Measurements from ENCODE around the gene IZUMO4.
A peak's percentile ranks its signal among the peaks of the same experiment; 100 is the strongest.
"Not testable (repeated sequence)": the region's sequence is repeated elsewhere in the genome, so short reads cannot be mapped to it uniquely, and the experiment has no call there.

IZUMO4 gene

GRCh38 chr19:2083174-2083854, 13.4 kb upstream of the IZUMO4 start:
- Histone ChIP-seq H3K4me3 (no peak overlapping the region), H3K27me3 (ENCODE audit: low read depth) (no peaks in the 10 kb centered on the region), H3K9me3 (no peaks in the 10 kb centered on the region), H3K4me1 (no peaks in the 10 kb centered on the region), H3K36me3 (replicated peaks) (no peaks in the 10 kb centered on the region; the same call in 1 of the 2 replicates)
- DNase-seq (ENCODE audit: low spot score in 2 of 2): no peak
- in situ Hi-C loops (cut with MboI; ENCODE audit: low sequenced_read_pairs): no loop called here

- H3K9me3 ChIP-seq: no peaks in the 10 kb centered on the region
- H3K4me3 ChIP-seq: no peak overlapping the region
- H3K27me3 ChIP-seq (ENCODE audit: low read depth): no peaks in the 10 kb centered on the region
- in situ Hi-C loops (cut with MboI; ENCODE audit: low sequenced_read_pairs): no loop called here
- no peaks in the 10 kb centered on the region; the same call in 1 of the 2 replicates for H3K36me3 ChIP-seq (replicated peaks)
- no peaks in the 10 kb centered on the region for H3K4me1 ChIP-seq
- DNase-seq (ENCODE audit: low spot score in 2 of 2): no peak
Observed at GRCh38 chr19:2084993-2085720, 11.6 kb upstream of the IZUMO4 start.

GRCh38 chr19:2086695-2087620, 9.8 kb upstream of the IZUMO4 start:
- in situ Hi-C loops (cut with MboI; ENCODE audit: low sequenced_read_pairs); H3K36me3 ChIP-seq (replicated peaks); H3K27me3 ChIP-seq (ENCODE audit: low read depth); H3K4me1 ChIP-seq; H3K4me3 ChIP-seq; DNase-seq (ENCODE audit: low spot score in 2 of 2); H3K9me3 ChIP-seq: not testable (repeated sequence)

- no peak overlapping the region for H3K4me3 ChIP-seq
- no peak for DNase-seq (ENCODE audit: low spot score in 2 of 2)
- H3K27me3 ChIP-seq (ENCODE audit: low read depth): no peaks in the 10 kb centered on the region
- H3K36me3 ChIP-seq (replicated peaks): no peaks in the 10 kb centered on the region; the same call in 1 of the 2 replicates
- no peaks in the 10 kb centered on the region for H3K4me1 ChIP-seq
- H3K9me3 ChIP-seq: no peaks in the 10 kb centered on the region
- in situ Hi-C loops (cut with MboI; ENCODE audit: low sequenced_read_pairs): no loop called here
Observed at GRCh38 chr19:2087621-2088100, 9.1 kb upstream of the IZUMO4 start.

GRCh38 chr19:2089001-2089711, 7.6 kb upstream of the IZUMO4 start:
- no peak overlapping the region for H3K4me3 ChIP-seq
- in situ Hi-C loops (cut with MboI; ENCODE audit: low sequenced_read_pairs): no loop called here

GRCh38 chr19:2089727-2090053, 7.0 kb upstream of the IZUMO4 start:
- H3K4me1 ChIP-seq: peaks cover 5% of the 10 kb centered on the region
- no peak for DNase-seq (ENCODE audit: low spot score in 2 of 2)
- no peaks in the 10 kb centered on the region for H3K27me3 ChIP-seq (ENCODE audit: low read depth)
- in situ Hi-C loops (cut with MboI; ENCODE audit: low sequenced_read_pairs): no loop called here
- H3K36me3 ChIP-seq (replicated peaks): peaks cover 5% of the 10 kb centered on the region; the same call in 1 of the 2 replicates
- H3K4me3 ChIP-seq: no peak overlapping the region
- H3K9me3 ChIP-seq: no peaks in the 10 kb centered on the region

More at GRCh38 chr19:2089001-2089711, 7.6 kb upstream of the IZUMO4 start:
- Histone ChIP-seq H3K4me1 (no peaks in the 10 kb centered on the region), H3K27me3 (ENCODE audit: low read depth) (no peaks in the 10 kb centered on the region), H3K9me3 (no peaks in the 10 kb centered on the region), H3K36me3 (replicated peaks) (peaks cover 4% of the 10 kb centered on the region; the same call in 1 of the 2 replicates)
- no peak for DNase-seq (ENCODE audit: low spot score in 2 of 2)

GRCh38 chr19:2091926-2092525, 4.7 kb upstream of the IZUMO4 start:
- H3K9me3 ChIP-seq; in situ Hi-C loops (cut with MboI; ENCODE audit: low sequenced_read_pairs); H3K4me3 ChIP-seq; H3K36me3 ChIP-seq (replicated peaks); DNase-seq (ENCODE audit: low spot score in 2 of 2); H3K27me3 ChIP-seq (ENCODE audit: low read depth): not testable (repeated sequence)
- peaks cover 10% of the 10 kb centered on the region for H3K4me1 ChIP-seq

GRCh38 chr19:2096034-2096479, 658 bp upstream of the IZUMO4 start, which contains the start of gene MOB3A:
Gene MOB3A, minus strand, starts transcription at chr19:2096326. Its CDS starts 17,766 bp downstream, at chr19:2078560.
- H3K4me1 ChIP-seq: peaks cover 12% of the 10 kb centered on the region
- H3K36me3 ChIP-seq (replicated peaks): peaks cover 26% of the 10 kb centered on the region
- no peak for DNase-seq (ENCODE audit: low spot score in 2 of 2)
- peak within 1 kb of the TSS; percentile 74 for H3K4me3 ChIP-seq
- no peaks in the 10 kb centered on the region for H3K27me3 ChIP-seq (ENCODE audit: low read depth)
- in situ Hi-C loops (cut with MboI; ENCODE audit: low sequenced_read_pairs): no loop called here
- H3K9me3 ChIP-seq: no peaks in the 10 kb centered on the region

GRCh38 chr19:2097203-2097885, 629 bp downstream of the IZUMO4 start:
- peak overlapping the region; percentile 33 for H3K4me3 ChIP-seq
- H3K36me3 ChIP-seq (replicated peaks): peaks cover 37% of the 10 kb centered on the region
- no peaks in the 10 kb centered on the region for H3K9me3 ChIP-seq
- in situ Hi-C loops (cut with MboI; ENCODE audit: low sequenced_read_pairs): no loop called here
- no peaks in the 10 kb centered on the region for H3K27me3 ChIP-seq (ENCODE audit: low read depth)
- H3K4me1 ChIP-seq: peaks cover 12% of the 10 kb centered on the region
- DNase-seq (ENCODE audit: low spot score in 2 of 2): no peak

- H3K9me3 ChIP-seq: no peaks in the 10 kb centered on the region
- no peak for DNase-seq (ENCODE audit: low spot score in 2 of 2)
- in situ Hi-C loops (cut with MboI; ENCODE audit: low sequenced_read_pairs): no loop called here
- no peaks in the 10 kb centered on the region for H3K27me3 ChIP-seq (ENCODE audit: low read depth)
- no peak overlapping the region for H3K4me3 ChIP-seq
- peaks cover 37% of the 10 kb centered on the region for H3K36me3 ChIP-seq (replicated peaks)
- H3K4me1 ChIP-seq: peaks cover 12% of the 10 kb centered on the region
Observed at GRCh38 chr19:2097886-2098327, 1.2 kb downstream of the IZUMO4 start.

GRCh38 chr19:2099054-2099501, 2.4 kb downstream of the IZUMO4 start:
- Histone ChIP-seq H3K4me1 (peaks cover 12% of the 10 kb centered on the region), H3K27me3 (ENCODE audit: low read depth) (no peaks in the 10 kb centered on the region), H3K4me3 (no peak overlapping the region), H3K36me3 (replicated peaks) (peaks cover 39% of the 10 kb centered on the region), H3K9me3 (no peaks in the 10 kb centered on the region)
- in situ Hi-C loops (cut with MboI; ENCODE audit: low sequenced_read_pairs): no loop called here
- DNase-seq (ENCODE audit: low spot score in 2 of 2): no peak
